Vagina (tissue), 2 donors: Measurements from ENCODE around the gene CCL4L2.
"Not testable (repeated sequence)": the region's sequence is repeated elsewhere in the genome, so short reads cannot be mapped to it uniquely, and the experiment has no call there.

Experiments
- CTCF ChIP-seq, 3 experiments: fragments of 450-650 bp in 2 of 3; fragments of 200-600 bp in 1 of 3; sonication (generic) in 1 of 3; IDR thresholded peaks; one replicate each; pipeline ENCODE4 v1.5.1; 2017 to 2019; ENCODE audit warnings: antibody characterized with exemption in 3 of 3, mild to moderate bottlenecking in 2 of 3, moderate library complexity in 2 of 3
- POLR2A ChIP-seq, 2 donors: fragments of 450-650 bp; IDR thresholded peaks; one replicate each; pipeline ENCODE4 v1.6.1; 2017; ENCODE audit warnings: antibody characterized with exemption in 2 of 2, mild to moderate bottlenecking in 2 of 2, moderate library complexity in 2 of 2
- POLR2AphosphoS5 ChIP-seq, 2 donors: sonication (generic); formaldehyde crosslinking; IDR thresholded peaks; one replicate each; pipeline ENCODE4 v1.9.0; 2017; ENCODE audit warnings: antibody characterized with exemption in 2 of 2, mild to moderate bottlenecking in 2 of 2, low read depth in 1 of 2; ENCODE audit not compliant: insufficient read depth in 1 of 2

GRCh38 chr17:36211484-36212271 is 815 bp downstream of the CCL4L2 start:
- not testable (repeated sequence) for TF ChIP-seq CTCF (IDR thresholded peaks at IDR 0.05); POLR2AphosphoS5 (IDR thresholded peaks at IDR 0.05; ENCODE audit: insufficient read depth in 1 of 2, low read depth in 1 of 2); POLR2A (IDR thresholded peaks at IDR 0.05)
